Astrocyte (in vitro differentiated cells and primary cell): ENCODE results near the gene LIPF.

Experiments used
- EZH2 ChIP-seq: IDR thresholded peaks from 2 replicates; pipeline ENCODE4 v1.6.1; 2012; ENCODE audit warnings: mild to moderate bottlenecking, low read length, inconsistent platforms; ENCODE audit not compliant: insufficient read depth
- TF ChIP-seq, protein P1 (sequence below): IDR thresholded peaks from 2 replicates; pipeline ENCODE4 v1.5.1; 2011; ENCODE audit warnings: low read depth, mild to moderate bottlenecking, inconsistent platforms, low read length, moderate library complexity; ENCODE audit not compliant: insufficient read depth

DNA sequence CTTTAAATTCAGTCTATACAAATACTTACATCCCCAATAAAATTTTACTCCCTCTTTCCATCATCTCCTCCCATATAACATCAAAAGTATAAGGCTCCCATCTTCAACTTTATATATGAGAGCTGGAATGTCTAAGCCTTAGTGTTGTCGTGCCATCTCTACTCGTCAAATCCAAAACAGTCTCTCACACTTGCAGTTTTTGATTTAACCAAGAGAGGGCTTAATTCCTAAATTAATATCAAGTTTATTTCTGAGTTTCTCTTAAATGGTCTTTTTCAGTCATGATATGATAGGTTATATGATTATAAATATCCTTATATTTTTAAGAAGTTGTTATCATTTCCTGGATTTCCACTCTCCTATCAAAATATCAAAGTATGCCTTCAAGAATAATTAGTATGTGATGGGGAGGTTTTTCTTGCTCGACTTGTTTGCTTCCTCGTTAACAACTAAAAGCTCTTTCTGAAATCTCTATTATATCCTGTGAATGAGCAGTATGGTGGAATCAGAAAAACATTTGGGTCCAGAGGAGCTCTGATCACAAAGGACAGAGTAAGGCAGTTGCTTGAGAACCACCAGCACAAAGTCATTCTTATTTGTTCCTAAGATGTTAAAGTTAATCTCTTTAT, 29.3 kb downstream of the LIPF start:
- TF ChIP-seq, protein P1, sequence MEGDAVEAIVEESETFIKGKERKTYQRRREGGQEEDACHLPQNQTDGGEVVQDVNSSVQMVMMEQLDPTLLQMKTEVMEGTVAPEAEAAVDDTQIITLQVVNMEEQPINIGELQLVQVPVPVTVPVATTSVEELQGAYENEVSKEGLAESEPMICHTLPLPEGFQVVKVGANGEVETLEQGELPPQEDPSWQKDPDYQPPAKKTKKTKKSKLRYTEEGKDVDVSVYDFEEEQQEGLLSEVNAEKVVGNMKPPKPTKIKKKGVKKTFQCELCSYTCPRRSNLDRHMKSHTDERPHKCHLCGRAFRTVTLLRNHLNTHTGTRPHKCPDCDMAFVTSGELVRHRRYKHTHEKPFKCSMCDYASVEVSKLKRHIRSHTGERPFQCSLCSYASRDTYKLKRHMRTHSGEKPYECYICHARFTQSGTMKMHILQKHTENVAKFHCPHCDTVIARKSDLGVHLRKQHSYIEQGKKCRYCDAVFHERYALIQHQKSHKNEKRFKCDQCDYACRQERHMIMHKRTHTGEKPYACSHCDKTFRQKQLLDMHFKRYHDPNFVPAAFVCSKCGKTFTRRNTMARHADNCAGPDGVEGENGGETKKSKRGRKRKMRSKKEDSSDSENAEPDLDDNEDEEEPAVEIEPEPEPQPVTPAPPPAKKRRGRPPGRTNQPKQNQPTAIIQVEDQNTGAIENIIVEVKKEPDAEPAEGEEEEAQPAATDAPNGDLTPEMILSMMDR, result peak; percentile 35
- TF ChIP-seq EZH2, result no peak
